Peyer's patch (tissue), 4 donors: ENCODE results near the gene SSR4. TPM values are rescaled to one million over a fixed set of nuclear protein-coding genes. Genes with fewer than 3 reads are reported as not detected.

Source experiments
- DNase-seq, 3 donors: peaks; one replicate each; pipeline ENCODE4 v3.0.0-alpha.2; 2017 to 2019
- H3K27ac ChIP-seq, 4 donors: fragments of 200-600 bp; sonication (generic); one replicate each; pipeline ENCODE4 v1.5.1; 2016 to 2019
- H3K27me3 ChIP-seq, 2 donors: fragments of 200-600 bp; sonication (generic); one replicate each; pipeline ENCODE4 v1.5.1; 2019
- H3K36me3 ChIP-seq, 3 donors: fragments of 200-600 bp; sonication (generic); one replicate each; pipeline ENCODE4 v1.5.1; 2016 to 2019
- H3K4me1 ChIP-seq, 4 donors: fragments of 200-600 bp; sonication (generic); one replicate each; pipeline ENCODE4 v1.5.1; 2016 to 2019
- H3K4me3 ChIP-seq, 4 donors: fragments of 200-600 bp; sonication (generic); 1 replicate in 3 of 4; 2 replicates in 1 of 4; pipeline ENCODE4 v1.5.1; 2016 to 2019; ENCODE audit warnings: mild to moderate bottlenecking in 1 of 4
- H3K9me3 ChIP-seq, 4 donors: fragments of 200-600 bp; sonication (generic); one replicate each; pipeline ENCODE4 v1.5.1; 2016 to 2019; ENCODE audit warnings: mild to moderate bottlenecking in 1 of 4
- CTCF ChIP-seq, 6 experiments: fragments of 450-650 bp in 4 of 6; fragments of 200-600 bp in 2 of 6; sonication (generic) in 1 of 6; IDR thresholded peaks; one replicate each; pipeline ENCODE4 v1.5.1; 2017 to 2019; ENCODE audit warnings: antibody characterized with exemption in 6 of 6, mild to moderate bottlenecking in 3 of 6, moderate library complexity in 1 of 6
- POLR2A ChIP-seq, 2 donors: fragments of 450-650 bp; IDR thresholded peaks; one replicate each; pipeline ENCODE4 v1.5.1; 2017; ENCODE audit warnings: antibody characterized with exemption in 2 of 2, mild to moderate bottlenecking in 2 of 2, moderate library complexity in 2 of 2
- total RNA-seq, 4 donors: library from RNA; depleted of rRNA; stranded (reverse); fragments of >200 nt; gene quantifications; one replicate each; pipeline ENCODE4 v1.1.0, GENCODE V29; 2016

SSR4 gene
- total RNA-seq, 4 donors from 2014 or later = 90.0 to 113 (median 96.4) TPM

- H3K27me3 ChIP-seq = no peaks in the 10 kb centered on the region
These were observed 30.6 kb downstream of the SSR4 start for GRCh38 chrX:153825042-153825441.

GRCh38 chrX:153827016-153827415 lies 32.5 kb downstream of the SSR4 start:
- Histone ChIP-seq H3K4me1 (peaks cover 0 to 8% (median 2%) of the 10 kb centered on the region in 4 donors), H3K36me3 (no peaks in the 10 kb centered on the region), H3K9me3 (peaks cover 0 to 4% (median 0%) of the 10 kb centered on the region in 4 donors), H3K4me3 (no peak overlapping the region), H3K27me3 (no peaks in the 10 kb centered on the region), H3K27ac (no peak overlapping the region)
- DNase-seq = no peak
- TF ChIP-seq CTCF (IDR thresholded peaks at IDR 0.05) (no peak), POLR2A (IDR thresholded peaks at IDR 0.05) (no peak)

More at GRCh38 chrX:153825042-153825441, 30.6 kb downstream of the SSR4 start:
- Histone ChIP-seq H3K27ac (no peak overlapping the region), H3K9me3 (peaks cover 0 to 4% (median 0%) of the 10 kb centered on the region in 4 donors), H3K4me3 (no peak overlapping the region), H3K4me1 (peaks cover 0 to 8% (median 2%) of the 10 kb centered on the region in 4 donors), H3K36me3 (no peaks in the 10 kb centered on the region)
- TF ChIP-seq CTCF (IDR thresholded peaks at IDR 0.05) = no peak
- no peak for TF ChIP-seq POLR2A (IDR thresholded peaks at IDR 0.05)
- DNase-seq = no peak

- no peaks in the 10 kb centered on the region for H3K27me3 ChIP-seq
- peaks cover 0 to 8% (median 2%) of the 10 kb centered on the region in 4 donors for H3K4me1 ChIP-seq
- TF ChIP-seq POLR2A (IDR thresholded peaks at IDR 0.05) (no peak), CTCF (IDR thresholded peaks at IDR 0.05) (no peak)
- DNase-seq = no peak
- no peaks in the 10 kb centered on the region for H3K36me3 ChIP-seq
- H3K27ac ChIP-seq = no peak overlapping the region
- H3K4me3 ChIP-seq = no peak overlapping the region
- peaks cover 0 to 4% (median 0%) of the 10 kb centered on the region in 4 donors for H3K9me3 ChIP-seq
These were observed 33.4 kb downstream of the SSR4 start for GRCh38 chrX:153827903-153828302.

- H3K27ac ChIP-seq = no peak overlapping the region
- peak overlapping the region in 2 of 4 donors; percentile 24 to 51 for H3K4me3 ChIP-seq
- peaks cover 0 to 4% (median 0%) of the 10 kb centered on the region in 4 donors for H3K9me3 ChIP-seq
- no peak for TF ChIP-seq POLR2A (IDR thresholded peaks at IDR 0.05)
- no peak for TF ChIP-seq CTCF (IDR thresholded peaks at IDR 0.05)
- H3K4me1 ChIP-seq = peaks cover 0 to 8% (median 2%) of the 10 kb centered on the region in 4 donors
- no peaks in the 10 kb centered on the region for H3K27me3 ChIP-seq
- H3K36me3 ChIP-seq = no peaks in the 10 kb centered on the region
- no peak for DNase-seq
These were observed 33.8 kb downstream of the SSR4 start for GRCh38 chrX:153828308-153828707.

- Histone ChIP-seq H3K4me1 (peaks cover 0 to 8% (median 2%) of the 10 kb centered on the region in 4 donors), H3K4me3 (peak overlapping the region; percentile 24 to 51 (median 46)), H3K9me3 (peaks cover 0 to 4% (median 0%) of the 10 kb centered on the region in 4 donors), H3K27me3 (no peaks in the 10 kb centered on the region), H3K36me3 (no peaks in the 10 kb centered on the region), H3K27ac (no peak overlapping the region)
- TF ChIP-seq POLR2A (IDR thresholded peaks at IDR 0.05) (no peak), CTCF (IDR thresholded peaks at IDR 0.05) (no peak)
- no peak for DNase-seq
These were observed 34.5 kb downstream of the SSR4 start for GRCh38 chrX:153828723-153829548.
